G401.6 (cell line): Measurements from ENCODE around the gene ROBO2.

Experiments
- FAIRE-seq: peaks from 2 replicates; lab custom pipeline; 2012; peaks lifted over from hg19 to GRCh38; lab: Jason Lieb, UNC

The ROBO2 gene

GRCh38 chr3:77191014-77191413, 151.1 kb downstream of the ROBO2 start:
- FAIRE-seq: no peak

- FAIRE-seq: no peak
Observed at GRCh38 chr3:77191640-77192039, 151.7 kb downstream of the ROBO2 start.

GRCh38 chr3:77195766-77196545, 156.1 kb downstream of the ROBO2 start:
- FAIRE-seq: no peak

- no peak for FAIRE-seq
Observed at GRCh38 chr3:77197408-77197807, 157.5 kb downstream of the ROBO2 start.

- FAIRE-seq: no peak
Observed at GRCh38 chr3:77203851-77204250, 164.0 kb downstream of the ROBO2 start.

GRCh38 chr3:77204788-77205187, 164.9 kb downstream of the ROBO2 start:
- no peak for FAIRE-seq

GRCh38 chr3:77207753-77208152, 167.9 kb downstream of the ROBO2 start:
- no peak for FAIRE-seq

- no peak for FAIRE-seq
Observed at GRCh38 chr3:77222701-77223100, 182.8 kb downstream of the ROBO2 start.

- no peak for FAIRE-seq
Observed at GRCh38 chr3:77227567-77227966, 187.7 kb downstream of the ROBO2 start.

GRCh38 chr3:77232557-77232956, 192.7 kb downstream of the ROBO2 start:
- no peak for FAIRE-seq

- FAIRE-seq: no peak
Observed at GRCh38 chr3:77234004-77234403, 194.1 kb downstream of the ROBO2 start.

GRCh38 chr3:77236118-77236517, 196.2 kb downstream of the ROBO2 start:
- FAIRE-seq: no peak

- no peak for FAIRE-seq
Observed at GRCh38 chr3:77240072-77240650, 200.3 kb downstream of the ROBO2 start.

GRCh38 chr3:77242371-77242770, 202.5 kb downstream of the ROBO2 start:
- no peak for FAIRE-seq

- no peak for FAIRE-seq
Observed at GRCh38 chr3:77244981-77245380, 205.1 kb downstream of the ROBO2 start.

GRCh38 chr3:77247061-77247460, 207.2 kb downstream of the ROBO2 start:
- FAIRE-seq: no peak

GRCh38 chr3:77247817-77248216, 207.9 kb downstream of the ROBO2 start:
- no peak for FAIRE-seq

- no peak for FAIRE-seq
Observed at GRCh38 chr3:77248420-77248819, 208.5 kb downstream of the ROBO2 start.

- no peak for FAIRE-seq
Observed at GRCh38 chr3:77251136-77251535, 211.2 kb downstream of the ROBO2 start.

- no peak for FAIRE-seq
Observed at GRCh38 chr3:77254967-77255831, 215.3 kb downstream of the ROBO2 start.

GRCh38 chr3:77256584-77257503, 216.9 kb downstream of the ROBO2 start:
- no peak for FAIRE-seq

- FAIRE-seq: no peak
Observed at GRCh38 chr3:77259694-77260093, 219.8 kb downstream of the ROBO2 start.
